Trophoblast cell (in vitro differentiated cells and primary cell): ENCODE results near the gene GALNT14.

Experiments
- DNase-seq, 2 donors: peaks; one replicate each; pipeline ENCODE4 v3.0.0-alpha.2; 2016
- H2AFZ ChIP-seq: 2 replicates; pipeline ENCODE4 v1.6.1; 2013; ENCODE audit warnings: low read length, moderate library complexity, mild to moderate bottlenecking; ENCODE audit not compliant: insufficient read depth, poor library complexity
- H2AK5ac ChIP-seq: 2 replicates; pipeline ENCODE4 v1.6.1; 2013; ENCODE audit warnings: mild to moderate bottlenecking, low read length
- H2BK120ac ChIP-seq: 2 replicates; pipeline ENCODE4 v1.6.1; 2013; ENCODE audit warnings: low read length, mild to moderate bottlenecking, moderate library complexity; ENCODE audit not compliant: insufficient read depth, poor library complexity
- H2BK12ac ChIP-seq: 2 replicates; pipeline ENCODE4 v1.6.1; 2013; ENCODE audit warnings: mild to moderate bottlenecking, low read length, moderate library complexity
- H2BK5ac ChIP-seq: 2 replicates; pipeline ENCODE4 v1.6.1; 2013; ENCODE audit warnings: low read length, low read depth, moderate library complexity, mild to moderate bottlenecking; ENCODE audit not compliant: poor library complexity
- H3K14ac ChIP-seq: 2 replicates; pipeline ENCODE4 v1.6.1; 2013; ENCODE audit warnings: mild to moderate bottlenecking, low read length
- H3K18ac ChIP-seq: 2 replicates; pipeline ENCODE4 v1.6.1; 2013; ENCODE audit warnings: mild to moderate bottlenecking, low read length
- H3K23ac ChIP-seq: 2 replicates; pipeline ENCODE4 v1.6.1; 2013; ENCODE audit warnings: low read length
- H3K27ac ChIP-seq: 2 replicates; pipeline ENCODE4 v1.5.1; 2013; ENCODE audit warnings: low read depth, mild to moderate bottlenecking, inconsistent platforms, low read length, moderate library complexity
- H3K27me3 ChIP-seq: 2 replicates; pipeline ENCODE4 v1.6.1; 2013; ENCODE audit warnings: inconsistent platforms, mild to moderate bottlenecking, low read length, moderate library complexity; ENCODE audit not compliant: insufficient read depth
- H3K36me3 ChIP-seq, 2 experiments: 1 replicate in 1 of 2; 2 replicates in 1 of 2; pipeline ENCODE4 v1.6.1; 2013; ENCODE audit warnings: low read length in 2 of 2, mild to moderate bottlenecking in 2 of 2, moderate library complexity in 1 of 2; ENCODE audit not compliant: insufficient read depth in 2 of 2, control insufficient read depth in 1 of 2
- H3K4ac ChIP-seq: 2 replicates; pipeline ENCODE4 v1.6.1; 2013; ENCODE audit warnings: low read depth, mild to moderate bottlenecking, low read length, moderate library complexity
- H3K4me1 ChIP-seq, 2 experiments: 1 replicate in 1 of 2; 2 replicates in 1 of 2; pipeline ENCODE4 v1.6.1; 2013; ENCODE audit warnings: low read length in 2 of 2, mild to moderate bottlenecking in 2 of 2, moderate library complexity in 1 of 2; ENCODE audit not compliant: insufficient read depth in 2 of 2, control insufficient read depth in 1 of 2
- H3K4me2 ChIP-seq: 2 replicates; pipeline ENCODE4 v1.6.1; 2013; ENCODE audit warnings: inconsistent platforms, mild to moderate bottlenecking, low read length, moderate library complexity
- H3K4me3 ChIP-seq: 2 replicates; pipeline ENCODE4 v1.5.1; 2013; ENCODE audit warnings: mild to moderate bottlenecking, low read depth, low read length, inconsistent platforms
- H3K79me1 ChIP-seq: one replicate; pipeline ENCODE4 v1.6.1; 2013; ENCODE audit warnings: low read length
- H3K79me2 ChIP-seq: 2 replicates; pipeline ENCODE4 v1.6.1; 2013; ENCODE audit warnings: low read length, mild to moderate bottlenecking; ENCODE audit not compliant: control insufficient read depth, insufficient read depth, poor library complexity
- H3K9ac ChIP-seq: 2 replicates; pipeline ENCODE4 v1.6.1; 2013; ENCODE audit warnings: mild to moderate bottlenecking, low read length
- H3K9me3 ChIP-seq: 2 replicates; pipeline ENCODE4 v1.6.1; 2013; ENCODE audit warnings: low read depth, mild to moderate bottlenecking, control low read depth, inconsistent platforms, low read length; ENCODE audit not compliant: insufficient read depth
- H4K12ac ChIP-seq: 2 replicates; pipeline ENCODE4 v1.6.1; 2013; ENCODE audit warnings: low read depth, mild to moderate bottlenecking, low read length, moderate library complexity
- H4K8ac ChIP-seq: 2 replicates; pipeline ENCODE4 v1.6.1; 2013; ENCODE audit warnings: low read depth, mild to moderate bottlenecking, low read length, moderate library complexity
- H4K91ac ChIP-seq: one replicate; pipeline ENCODE4 v1.6.1; 2013; ENCODE audit warnings: low read depth, mild to moderate bottlenecking, low read length, moderate library complexity
- WGBS: extraction: QIAGEN DNeasy Blood & Tissue Kit; methylation state at CpG from one replicate; pipeline ENCODE4 v1.1.7; 2013; ENCODE audit warnings: missing lambda C conversion rate; ENCODE audit not compliant: insufficient read length, insufficient coverage; ENCODE audit errors: extremely low coverage; 5-methylcytosine and 5-hydroxymethylcytosine counted together

The GALNT14 gene

GRCh38 chr2:30886080-30886479 lies 252.2 kb downstream of the GALNT14 start:
- H2AK5ac ChIP-seq, result no peak overlapping the region
- H3K23ac ChIP-seq, result no peak overlapping the region
- no peak overlapping the region for H3K9ac ChIP-seq
- no peaks in the 10 kb centered on the region for H3K36me3 ChIP-seq
- no peak overlapping the region for H3K14ac ChIP-seq
- peaks cover 3 to 6% of the 10 kb centered on the region in 2 experiments for H3K4me1 ChIP-seq
- H2BK5ac ChIP-seq, result no peak overlapping the region
- DNase-seq, result no peak
- H3K4me3 ChIP-seq, result no peak overlapping the region
- no peaks in the 10 kb centered on the region for H3K27me3 ChIP-seq
- H2BK120ac ChIP-seq, result no peak overlapping the region
- H3K79me1 ChIP-seq, result no peaks in the 10 kb centered on the region
- WGBS, result no CpG with 5 or more reads among the region's 6 CpGs
- H2BK12ac ChIP-seq, result no peak overlapping the region
- H3K79me2 ChIP-seq, result no peaks in the 10 kb centered on the region
- H3K9me3 ChIP-seq, result peaks cover 1% of the 10 kb centered on the region
- no peak overlapping the region for H3K18ac ChIP-seq
- H4K91ac ChIP-seq, result no peak overlapping the region
- no peak overlapping the region for H2AFZ ChIP-seq
- H4K12ac ChIP-seq, result no peak overlapping the region
- H3K4ac ChIP-seq, result no peak overlapping the region
- no peak overlapping the region for H3K27ac ChIP-seq
- no peak overlapping the region for H3K4me2 ChIP-seq
- H4K8ac ChIP-seq, result no peak overlapping the region

DNA sequence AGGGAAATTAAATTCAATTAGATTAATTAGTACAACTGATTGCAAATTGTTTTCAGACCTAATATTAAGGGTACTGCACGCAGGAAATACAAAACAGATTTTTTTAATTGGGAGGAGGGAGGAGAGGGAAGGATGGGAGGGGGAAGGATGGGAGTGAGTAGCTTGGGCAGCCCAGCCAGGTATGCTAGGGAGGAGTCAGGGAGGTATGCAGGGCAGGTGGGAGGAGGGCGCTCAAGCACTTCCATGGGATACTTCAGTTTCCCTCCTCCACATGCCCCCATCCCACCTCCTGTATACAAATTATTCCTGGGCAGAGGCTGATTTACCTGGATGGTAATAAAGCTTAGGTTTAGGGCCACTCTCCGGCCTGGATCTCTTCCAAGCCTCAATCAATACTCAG lies 254.4 kb downstream of the GALNT14 start:
- Histone ChIP-seq H2BK12ac (no peak overlapping the region), H3K4ac (no peak overlapping the region), H3K14ac (no peak overlapping the region), H4K12ac (no peak overlapping the region), H3K9me3 (peaks cover 1% of the 10 kb centered on the region), H3K4me2 (no peak overlapping the region), H3K27me3 (no peaks in the 10 kb centered on the region), H3K9ac (no peak overlapping the region), H4K91ac (no peak overlapping the region), H2BK5ac (no peak overlapping the region), H3K79me1 (no peaks in the 10 kb centered on the region), H2AK5ac (no peak overlapping the region), H2AFZ (no peak overlapping the region), H3K4me1 (peaks cover 3 to 6% of the 10 kb centered on the region in 2 experiments), H3K27ac (no peak overlapping the region), H4K8ac (no peak overlapping the region), H3K36me3 (no peaks in the 10 kb centered on the region), H3K18ac (no peak overlapping the region), H2BK120ac (no peak overlapping the region), H3K23ac (no peak overlapping the region), H3K79me2 (no peaks in the 10 kb centered on the region), H3K4me3 (no peak overlapping the region)
- no CpG with 5 or more reads among the region's 3 CpGs for WGBS
- no peak for DNase-seq

DNA sequence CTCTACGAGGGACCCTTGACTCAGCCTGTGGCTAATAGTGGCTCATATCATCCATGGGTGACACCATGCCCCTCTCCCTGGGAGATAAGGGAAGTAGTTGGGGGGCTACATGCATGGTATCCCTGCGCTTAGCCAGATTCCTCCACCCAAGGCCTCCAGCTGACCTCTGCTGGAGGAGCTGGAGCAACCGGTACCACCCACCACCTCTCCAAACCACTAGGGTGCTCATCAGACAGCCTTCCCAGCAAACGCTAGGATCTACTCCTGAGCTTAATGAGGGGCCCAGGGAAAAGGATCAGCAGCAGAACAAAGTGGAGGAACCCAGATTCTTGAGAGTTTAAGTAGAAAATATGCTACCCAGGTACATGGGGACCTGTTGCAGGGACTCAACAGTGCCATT lies 255.1 kb downstream of the GALNT14 start:
- H2AK5ac ChIP-seq, result no peak overlapping the region
- H3K79me1 ChIP-seq, result no peaks in the 10 kb centered on the region
- H2AFZ ChIP-seq, result no peak overlapping the region
- H3K27me3 ChIP-seq, result no peaks in the 10 kb centered on the region
- H3K4me2 ChIP-seq, result no peak overlapping the region
- no peak overlapping the region for H3K14ac ChIP-seq
- H2BK12ac ChIP-seq, result no peak overlapping the region
- peaks cover 1% of the 10 kb centered on the region for H3K9me3 ChIP-seq
- no peak overlapping the region for H3K9ac ChIP-seq
- DNase-seq, result no peak
- H3K23ac ChIP-seq, result no peak overlapping the region
- peaks cover 3 to 6% of the 10 kb centered on the region in 2 experiments for H3K4me1 ChIP-seq
- H4K12ac ChIP-seq, result no peak overlapping the region
- no peak overlapping the region for H4K8ac ChIP-seq
- H2BK120ac ChIP-seq, result no peak overlapping the region
- no peak overlapping the region for H3K27ac ChIP-seq
- H2BK5ac ChIP-seq, result no peak overlapping the region
- WGBS, result no CpG with 5 or more reads among the region's 4 CpGs
- no peaks in the 10 kb centered on the region for H3K79me2 ChIP-seq
- no peaks in the 10 kb centered on the region for H3K36me3 ChIP-seq
- H4K91ac ChIP-seq, result no peak overlapping the region
- H3K18ac ChIP-seq, result no peak overlapping the region
- no peak overlapping the region for H3K4me3 ChIP-seq
- no peak overlapping the region for H3K4ac ChIP-seq

DNA sequence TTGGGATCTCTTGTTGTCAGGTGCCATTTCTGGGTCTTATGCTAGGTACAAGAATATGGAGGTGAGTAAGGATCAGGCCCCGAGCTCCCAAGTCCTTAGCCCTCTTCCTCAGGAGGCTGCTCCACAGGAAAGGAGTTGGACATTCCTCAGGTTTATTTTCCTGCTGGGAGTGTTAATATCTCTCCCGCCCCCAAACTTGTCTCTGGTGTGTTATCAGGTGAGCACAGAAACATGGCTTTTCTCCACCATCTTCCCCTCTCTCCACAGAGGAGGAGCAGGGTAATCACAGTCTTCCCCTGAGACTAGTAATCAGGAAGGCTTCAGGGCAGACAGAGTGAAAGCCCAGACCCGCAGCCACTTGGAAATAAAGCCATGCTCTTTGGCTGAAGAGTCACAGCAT lies 257.7 kb downstream of the GALNT14 start:
- Histone ChIP-seq H2BK12ac (no peak overlapping the region), H3K79me1 (no peaks in the 10 kb centered on the region), H2AFZ (no peak overlapping the region), H3K4me3 (no peak overlapping the region), H4K12ac (no peak overlapping the region), H3K4me1 (no peaks in the 10 kb centered on the region), H3K18ac (no peak overlapping the region), H3K14ac (no peak overlapping the region), H3K23ac (no peak overlapping the region), H3K9me3 (peaks cover 1% of the 10 kb centered on the region), H4K91ac (no peak overlapping the region), H2BK5ac (no peak overlapping the region), H4K8ac (no peak overlapping the region), H2AK5ac (no peak overlapping the region), H3K36me3 (no peaks in the 10 kb centered on the region), H3K4ac (no peak overlapping the region), H3K27me3 (no peaks in the 10 kb centered on the region), H3K27ac (no peak overlapping the region), H3K9ac (no peak overlapping the region), H2BK120ac (no peak overlapping the region), H3K79me2 (no peaks in the 10 kb centered on the region), H3K4me2 (no peak overlapping the region)
- DNase-seq, result no peak
- WGBS, result no CpG with 5 or more reads among the region's 3 CpGs
